ENCODE measurements around the gene EGLN1. TPM values are rescaled to one million over a fixed set of nuclear protein-coding genes. Genes with fewer than 3 reads are reported as not detected.

EGLN1 gene
- total RNA-seq, 2 experiments from 2014 or later = 19.0 to 36.6 TPM

DNA sequence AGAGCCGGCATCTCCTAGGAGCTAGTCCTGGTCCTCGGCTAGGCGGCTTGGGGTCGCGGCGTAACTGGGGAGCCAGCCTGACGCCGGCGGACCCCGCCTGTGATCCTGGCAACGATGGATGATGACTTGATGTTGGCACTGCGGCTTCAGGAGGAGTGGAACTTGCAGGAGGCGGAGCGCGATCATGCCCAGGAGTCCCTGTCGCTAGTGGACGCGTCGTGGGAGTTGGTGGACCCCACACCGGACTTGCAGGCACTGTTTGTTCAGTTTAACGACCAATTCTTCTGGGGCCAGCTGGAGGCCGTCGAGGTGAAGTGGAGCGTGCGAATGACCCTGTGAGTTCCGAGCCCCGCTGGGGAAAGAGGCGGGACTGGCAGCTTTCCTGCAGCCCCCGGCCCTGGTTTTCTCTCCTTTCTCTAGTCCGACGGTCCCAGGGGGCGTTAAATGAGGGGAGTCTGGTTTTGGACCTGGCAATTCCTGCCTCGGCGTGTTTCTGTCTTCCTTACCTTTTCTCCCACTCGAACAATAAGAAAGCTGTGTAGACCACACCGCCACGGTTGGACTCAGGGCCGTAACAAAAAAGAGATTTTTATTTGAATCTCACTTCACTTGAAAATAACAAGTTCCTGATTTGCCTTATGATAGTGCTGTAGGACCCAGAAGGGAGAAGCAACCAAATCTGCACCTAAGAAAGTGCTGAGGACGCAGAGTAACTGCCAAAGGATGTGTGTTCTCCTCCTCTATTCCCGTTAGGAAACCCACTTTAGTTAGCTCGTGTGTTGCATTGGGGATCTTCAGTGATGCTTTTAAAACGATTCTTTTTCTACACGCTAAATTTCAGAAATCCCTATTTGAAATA, 83.6 kb downstream of the EGLN1 start, which contains the start of gene SPRTN:
SPRTN (plus strand) TSS at position 24 of the 859 bp plus-strand sequence; CDS start at position 115, 91 bp downstream.
- BruUV-seq (replicated peaks) = TSS peak; percentile 75
- Histone ChIP-seq H3K9me3 (ENCODE audit: low read length) (no peaks in the 10 kb centered on the region), H2AFZ (ENCODE audit: low read length) (peak within 1 kb of the TSS; percentile 95), H3K9me2 (ENCODE audit: insufficient read depth, low read length) (no peaks in the 10 kb centered on the region), H3K27ac (ENCODE audit: low read depth, low read length, poor library complexity, severe bottlenecking) (peak within 1 kb of the TSS; percentile 96), H3K4me3 (ENCODE audit: low read depth, low read length, poor library complexity, severe bottlenecking) (peak within 1 kb of the TSS; percentile 99), H3K4me2 (ENCODE audit: low read length) (peak within 1 kb of the TSS; percentile 98), H3K4me1 (ENCODE audit: insufficient read depth, low read length, poor library complexity, severe bottlenecking) (peaks cover 28% of the 10 kb centered on the region), H3K79me2 (ENCODE audit: insufficient read depth, low read depth, low read length) (peaks cover 72% of the 10 kb centered on the region), H3K36me3 (ENCODE audit: insufficient read depth, low read length) (peaks cover 55% of the 10 kb centered on the region), H4K20me1 (ENCODE audit: insufficient read depth, low read length) (peaks cover 38% of the 10 kb centered on the region)
- TF ChIP-seq, protein P1, sequence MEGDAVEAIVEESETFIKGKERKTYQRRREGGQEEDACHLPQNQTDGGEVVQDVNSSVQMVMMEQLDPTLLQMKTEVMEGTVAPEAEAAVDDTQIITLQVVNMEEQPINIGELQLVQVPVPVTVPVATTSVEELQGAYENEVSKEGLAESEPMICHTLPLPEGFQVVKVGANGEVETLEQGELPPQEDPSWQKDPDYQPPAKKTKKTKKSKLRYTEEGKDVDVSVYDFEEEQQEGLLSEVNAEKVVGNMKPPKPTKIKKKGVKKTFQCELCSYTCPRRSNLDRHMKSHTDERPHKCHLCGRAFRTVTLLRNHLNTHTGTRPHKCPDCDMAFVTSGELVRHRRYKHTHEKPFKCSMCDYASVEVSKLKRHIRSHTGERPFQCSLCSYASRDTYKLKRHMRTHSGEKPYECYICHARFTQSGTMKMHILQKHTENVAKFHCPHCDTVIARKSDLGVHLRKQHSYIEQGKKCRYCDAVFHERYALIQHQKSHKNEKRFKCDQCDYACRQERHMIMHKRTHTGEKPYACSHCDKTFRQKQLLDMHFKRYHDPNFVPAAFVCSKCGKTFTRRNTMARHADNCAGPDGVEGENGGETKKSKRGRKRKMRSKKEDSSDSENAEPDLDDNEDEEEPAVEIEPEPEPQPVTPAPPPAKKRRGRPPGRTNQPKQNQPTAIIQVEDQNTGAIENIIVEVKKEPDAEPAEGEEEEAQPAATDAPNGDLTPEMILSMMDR (conservative IDR thresholded peaks at IDR 0.05; ENCODE audit: low read length) = no peak
- TF ChIP-seq EZH2phosphoT487 (IDR thresholded peaks at IDR 0.05; ENCODE audit: borderline replicate concordance, low read depth, low read length) = no peak
- ChIA-PET POLR2A (interaction anchor here (0.7 to 3.0 kb wide), 16 partner anchors 8 to 695 kb away, joined by 3 to 12 read pairs (median 4); no protein-coding TSS in a partner anchor), CTCF (ENCODE audit: unreplicated experiment) (interaction anchor here (0.7 to 1.5 kb wide), 2 partner anchors 84 to 249 kb away, joined by 3 read pairs; partner anchors contain the start of gene EGLN1)
- intact Hi-C loops (cut with micrococcal nuclease; ENCODE audit: unreplicated experiment) = no loop called here
- peak; percentile 24 for DNase-seq (ENCODE audit: low spot score)

DNA sequence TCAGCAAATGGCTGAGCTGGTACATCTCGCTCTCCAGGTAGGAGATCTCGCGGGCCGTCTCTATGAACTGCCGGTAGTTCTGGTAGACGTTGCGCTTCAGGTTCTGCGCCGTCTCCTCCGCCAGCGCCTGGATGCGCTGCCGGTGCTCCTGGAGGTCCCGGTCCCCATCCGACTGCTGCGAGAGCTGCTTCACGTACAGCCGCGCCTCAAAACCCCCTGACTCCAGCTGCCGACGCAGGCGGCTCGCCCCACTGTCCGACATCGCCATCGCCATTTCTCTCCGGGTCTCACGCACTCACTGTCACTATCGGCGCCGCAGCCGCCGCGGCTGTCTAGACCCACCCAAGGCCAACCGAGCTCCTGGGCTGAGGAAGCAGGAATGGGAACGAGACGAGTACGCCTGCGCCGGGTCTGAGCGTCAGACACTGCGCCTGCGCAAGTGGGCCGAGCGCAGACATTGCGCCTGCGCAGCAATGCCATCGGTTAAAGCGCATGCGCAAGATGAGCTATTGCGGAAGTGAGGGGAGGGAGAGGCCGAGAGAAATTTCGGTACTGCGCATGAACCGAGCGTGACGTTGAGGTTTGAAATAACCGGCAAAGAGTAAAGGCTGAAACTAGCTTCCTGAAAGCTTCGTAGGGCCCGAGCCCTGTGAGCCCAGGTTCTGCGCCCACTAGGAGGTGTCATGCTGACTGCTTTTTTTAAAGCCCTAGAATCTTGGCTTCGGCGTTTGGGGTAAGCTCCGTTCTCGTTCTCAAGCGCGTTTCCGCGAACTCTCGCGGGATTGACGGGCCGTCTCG, 84.4 kb downstream of the EGLN1 start, which contains the start of gene EXOC8:
EXOC8 (minus strand) TSS at position 381 of the 798 bp plus-strand sequence; CDS start at position 274, 107 bp downstream.
- peak; percentile 97 for DNase-seq (ENCODE audit: low spot score)
- intact Hi-C loops (cut with micrococcal nuclease; ENCODE audit: unreplicated experiment) = loop anchor here (2.0 kb wide), 1 partner anchor 85 kb away; the partner anchor contains the start of gene EGLN1
- Histone ChIP-seq H3K36me3 (ENCODE audit: insufficient read depth, low read length) (peaks cover 55% of the 10 kb centered on the region), H2AFZ (ENCODE audit: low read length) (peak within 1 kb of the TSS; percentile 95), H3K79me2 (ENCODE audit: insufficient read depth, low read depth, low read length) (peaks cover 80% of the 10 kb centered on the region), H3K27ac (ENCODE audit: low read depth, low read length, poor library complexity, severe bottlenecking) (peak within 1 kb of the TSS; percentile 96), H3K4me2 (ENCODE audit: low read length) (peak within 1 kb of the TSS; percentile 98), H4K20me1 (ENCODE audit: insufficient read depth, low read length) (peaks cover 44% of the 10 kb centered on the region), H3K4me3 (ENCODE audit: low read depth, low read length, poor library complexity, severe bottlenecking) (peak within 1 kb of the TSS; percentile 99), H3K4me1 (ENCODE audit: insufficient read depth, low read length, poor library complexity, severe bottlenecking) (peaks cover 36% of the 10 kb centered on the region), H3K9me2 (ENCODE audit: insufficient read depth, low read length) (no peaks in the 10 kb centered on the region), H3K9me3 (ENCODE audit: low read length) (no peaks in the 10 kb centered on the region)
- TF ChIP-seq, protein P1 (conservative IDR thresholded peaks at IDR 0.05; ENCODE audit: low read length) = 0 out of 2 replicates have a peak, but pooled peaks have one; percentile 21
- TF ChIP-seq EZH2phosphoT487 (IDR thresholded peaks at IDR 0.05; ENCODE audit: borderline replicate concordance, low read depth, low read length) = no peak
- BruUV-seq (replicated peaks) = no TSS peak
- CTCF ChIA-PET (ENCODE audit: unreplicated experiment) = interaction anchor here (0.7 to 1.5 kb wide), 3 partner anchors 84 to 250 kb away, joined by 3 read pairs; partner anchors contain the start of gene EGLN1
- POLR2A ChIA-PET = interaction anchor here (0.7 to 3.0 kb wide), 19 partner anchors 9 to 695 kb away, joined by 3 to 12 read pairs (median 4); partner anchors contain the start of gene EGLN1
